Measurements from ENCODE around the gene STK32B. TPM values are rescaled to one million over a fixed set of nuclear protein-coding genes. Genes with fewer than 3 reads are reported as not detected.

The STK32B gene
- polyA plus RNA-seq, 1 experiment, result 4.3 TPM

DNA sequence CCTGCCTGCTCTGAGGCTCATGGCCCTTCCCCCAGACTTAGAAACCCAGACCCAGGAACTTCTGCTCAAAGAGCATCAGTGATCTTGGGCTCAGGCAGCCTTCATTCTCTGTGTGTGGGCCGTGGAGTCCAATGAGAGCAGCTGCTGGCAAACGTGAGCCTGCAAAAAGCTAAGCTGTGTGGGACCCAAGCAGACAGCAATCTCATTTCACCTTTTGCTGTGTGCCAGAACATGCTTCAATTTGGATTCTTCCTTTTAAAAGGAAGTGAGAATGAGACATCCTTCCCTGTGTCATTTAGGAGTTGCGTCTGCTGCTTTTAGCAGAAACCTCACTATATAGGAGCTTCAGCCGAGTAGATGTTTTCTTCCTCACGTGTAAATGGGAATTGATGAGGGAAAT lies 418.6 kb downstream of the STK32B start:
- POLR2A ChIA-PET, result no interaction called here
- H3K27me3 ChIP-seq (ENCODE audit: control insufficient read depth, insufficient read depth, low read length), result no peaks in the 10 kb centered on the region
- H3K9me3 ChIP-seq (ENCODE audit: control insufficient read depth, insufficient read depth, low read length), result no peaks in the 10 kb centered on the region; the same call in 1 of the 2 replicates
- H3K27ac ChIP-seq (ENCODE audit: low read depth, low read length), result no peak overlapping the region
- no peak overlapping the region for H3K4me3 ChIP-seq (ENCODE audit: low read depth, low read length)
- DNase-seq (ENCODE audit: low read depth, low spot score), result no peak
- CTCF ChIA-PET, result no interaction called here
- TF ChIP-seq, protein P1, sequence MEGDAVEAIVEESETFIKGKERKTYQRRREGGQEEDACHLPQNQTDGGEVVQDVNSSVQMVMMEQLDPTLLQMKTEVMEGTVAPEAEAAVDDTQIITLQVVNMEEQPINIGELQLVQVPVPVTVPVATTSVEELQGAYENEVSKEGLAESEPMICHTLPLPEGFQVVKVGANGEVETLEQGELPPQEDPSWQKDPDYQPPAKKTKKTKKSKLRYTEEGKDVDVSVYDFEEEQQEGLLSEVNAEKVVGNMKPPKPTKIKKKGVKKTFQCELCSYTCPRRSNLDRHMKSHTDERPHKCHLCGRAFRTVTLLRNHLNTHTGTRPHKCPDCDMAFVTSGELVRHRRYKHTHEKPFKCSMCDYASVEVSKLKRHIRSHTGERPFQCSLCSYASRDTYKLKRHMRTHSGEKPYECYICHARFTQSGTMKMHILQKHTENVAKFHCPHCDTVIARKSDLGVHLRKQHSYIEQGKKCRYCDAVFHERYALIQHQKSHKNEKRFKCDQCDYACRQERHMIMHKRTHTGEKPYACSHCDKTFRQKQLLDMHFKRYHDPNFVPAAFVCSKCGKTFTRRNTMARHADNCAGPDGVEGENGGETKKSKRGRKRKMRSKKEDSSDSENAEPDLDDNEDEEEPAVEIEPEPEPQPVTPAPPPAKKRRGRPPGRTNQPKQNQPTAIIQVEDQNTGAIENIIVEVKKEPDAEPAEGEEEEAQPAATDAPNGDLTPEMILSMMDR (IDR thresholded peaks at IDR 0.05; ENCODE audit: low read depth, low read length), result no peak

DNA sequence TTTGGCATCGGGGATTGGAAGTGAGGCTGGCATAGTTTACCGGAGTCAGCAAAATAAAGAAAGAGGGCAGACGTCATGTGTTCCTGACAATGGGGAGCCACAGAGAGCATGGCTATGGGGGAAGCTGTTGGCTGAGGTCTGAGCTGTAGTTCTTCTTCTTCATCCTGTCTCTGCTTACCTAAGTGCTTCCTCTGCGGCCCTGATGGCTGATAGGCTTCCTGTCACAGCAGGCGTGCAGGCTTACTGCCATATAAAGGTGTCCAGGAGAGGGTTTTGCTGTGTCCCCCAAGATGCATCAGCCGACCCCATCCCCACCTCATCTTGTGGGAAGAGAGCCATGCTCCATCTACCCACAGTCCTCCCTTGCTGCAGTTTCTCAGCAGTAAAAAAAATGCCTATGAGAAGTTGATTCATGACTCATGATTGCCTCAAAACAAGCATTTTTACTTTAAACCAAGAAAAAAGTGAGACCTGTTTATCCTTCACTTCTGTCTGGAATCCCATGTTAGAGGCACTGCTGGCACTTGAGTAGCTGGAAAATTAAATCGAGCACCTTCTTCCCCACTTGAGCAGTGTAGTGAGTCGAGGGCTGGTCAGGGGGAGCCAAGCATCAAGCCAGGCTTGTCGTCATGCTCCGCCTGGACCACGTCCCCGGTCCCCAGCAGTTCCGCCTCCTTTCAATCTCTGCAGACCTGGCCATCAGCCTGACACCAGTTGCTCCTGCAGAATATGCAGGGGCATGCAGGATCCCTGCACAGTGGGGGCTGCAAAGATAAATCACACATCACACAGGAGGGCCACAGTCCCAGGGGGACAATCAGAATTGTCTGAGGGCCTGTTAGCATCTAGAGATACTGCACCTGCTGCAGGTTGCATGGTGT lies 419.3 kb downstream of the STK32B start:
- DNase-seq (ENCODE audit: low read depth, low spot score), result no peak

DNA sequence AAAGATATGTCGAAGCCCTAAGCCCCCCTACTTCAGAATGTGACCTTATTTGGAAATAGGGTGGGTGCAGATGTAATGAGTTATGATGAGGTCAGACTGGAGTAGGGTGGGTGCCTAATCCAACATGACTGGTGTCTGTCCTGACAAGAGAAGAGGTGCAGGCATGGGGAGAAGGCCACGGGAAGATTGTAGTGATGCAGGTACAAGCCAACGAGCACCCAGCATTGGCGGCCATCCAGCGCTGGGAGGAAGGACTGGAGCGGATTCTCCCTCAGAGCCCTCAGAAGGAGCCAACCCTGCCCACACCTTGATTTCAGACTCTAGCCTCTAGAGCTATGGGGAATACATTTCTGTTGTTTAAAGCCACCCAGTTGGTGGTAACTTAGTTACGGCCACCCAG lies 419.9 kb downstream of the STK32B start:
- H3K9me3 ChIP-seq (ENCODE audit: control insufficient read depth, insufficient read depth, low read length), result no peaks in the 10 kb centered on the region; the same call in 1 of the 2 replicates
- no peaks in the 10 kb centered on the region for H3K27me3 ChIP-seq (ENCODE audit: control insufficient read depth, insufficient read depth, low read length)
- no peak for DNase-seq (ENCODE audit: low read depth, low spot score)
- ChIA-PET POLR2A (no interaction called here), CTCF (interaction anchor here (1.2 kb wide), 1 partner anchor 353 kb away, joined by 3 read pairs; no protein-coding TSS in a partner anchor)
- no peak overlapping the region for H3K27ac ChIP-seq (ENCODE audit: low read depth, low read length)
- TF ChIP-seq, protein P1 (IDR thresholded peaks at IDR 0.05; ENCODE audit: low read depth, low read length), result no peak
- no peak overlapping the region for H3K4me3 ChIP-seq (ENCODE audit: low read depth, low read length)

More for the DNA sequence above, 419.3 kb downstream of the STK32B start:
- CTCF ChIA-PET, result no interaction called here
- POLR2A ChIA-PET, result no interaction called here
- no peaks in the 10 kb centered on the region; the same call in 1 of the 2 replicates for H3K9me3 ChIP-seq (ENCODE audit: control insufficient read depth, insufficient read depth, low read length)
- no peak overlapping the region for H3K4me3 ChIP-seq (ENCODE audit: low read depth, low read length)
- no peaks in the 10 kb centered on the region for H3K27me3 ChIP-seq (ENCODE audit: control insufficient read depth, insufficient read depth, low read length)
- TF ChIP-seq, protein P1 (IDR thresholded peaks at IDR 0.05; ENCODE audit: low read depth, low read length), result no peak
- H3K27ac ChIP-seq (ENCODE audit: low read depth, low read length), result no peak overlapping the region

DNA sequence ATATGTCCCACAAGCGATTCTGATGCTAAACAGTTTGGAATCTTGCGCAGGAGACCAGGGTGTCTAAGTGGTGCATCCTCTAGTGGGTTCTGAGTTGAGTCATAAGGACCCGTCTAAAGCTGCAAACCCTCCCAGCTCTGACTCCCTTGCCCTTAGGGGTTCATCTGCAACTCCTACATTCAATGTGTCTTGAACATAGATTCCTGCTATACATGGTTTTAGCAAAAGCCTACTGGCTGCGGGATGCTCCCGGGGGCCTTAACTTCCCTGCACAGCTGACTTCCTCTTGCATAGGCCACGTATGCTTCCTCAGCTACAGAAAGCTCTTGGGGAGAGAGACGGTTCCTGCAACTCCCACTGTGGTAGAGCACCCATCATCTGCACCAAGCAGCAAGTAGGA lies 420.4 kb downstream of the STK32B start:
- H3K27ac ChIP-seq (ENCODE audit: low read depth, low read length), result no peak overlapping the region
- H3K4me3 ChIP-seq (ENCODE audit: low read depth, low read length), result no peak overlapping the region
- POLR2A ChIA-PET, result no interaction called here
- TF ChIP-seq, protein P1 (IDR thresholded peaks at IDR 0.05; ENCODE audit: low read depth, low read length), result no peak
- no peaks in the 10 kb centered on the region; the same call in 1 of the 2 replicates for H3K9me3 ChIP-seq (ENCODE audit: control insufficient read depth, insufficient read depth, low read length)
- no peaks in the 10 kb centered on the region for H3K27me3 ChIP-seq (ENCODE audit: control insufficient read depth, insufficient read depth, low read length)
- CTCF ChIA-PET, result interaction anchor here (1.2 kb wide), 1 partner anchor 352 kb away, joined by 3 read pairs; no protein-coding TSS in a partner anchor
- DNase-seq (ENCODE audit: low read depth, low spot score), result no peak

DNA sequence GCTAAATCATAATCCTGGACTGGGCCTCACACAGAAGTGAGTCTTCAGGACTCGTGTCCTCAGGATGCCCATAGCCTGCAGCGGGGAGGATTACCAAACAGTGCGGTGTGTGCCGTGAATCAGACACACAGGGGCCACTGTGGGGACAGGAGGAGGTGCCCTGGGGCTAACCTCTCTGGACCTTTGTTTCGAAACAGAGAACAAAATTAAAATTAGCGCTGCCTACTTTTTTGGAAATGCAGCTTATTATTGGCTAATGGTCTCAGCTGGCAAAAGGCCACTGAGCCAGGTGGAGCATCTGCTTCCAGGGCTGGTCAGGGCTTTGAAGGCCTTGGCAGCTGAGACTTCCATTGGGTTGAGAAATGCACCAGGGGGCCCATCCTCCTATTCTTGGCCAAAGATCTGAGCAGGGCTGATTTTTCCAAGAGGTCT lies 420.9 kb downstream of the STK32B start:
- TF ChIP-seq, protein P1 (IDR thresholded peaks at IDR 0.05; ENCODE audit: low read depth, low read length), result no peak
- Histone ChIP-seq H3K27me3 (ENCODE audit: control insufficient read depth, insufficient read depth, low read length) (no peaks in the 10 kb centered on the region), H3K9me3 (ENCODE audit: control insufficient read depth, insufficient read depth, low read length) (no peaks in the 10 kb centered on the region; the same call in 1 of the 2 replicates), H3K4me3 (ENCODE audit: low read depth, low read length) (no peak overlapping the region), H3K27ac (ENCODE audit: low read depth, low read length) (no peak overlapping the region)
- POLR2A ChIA-PET, result no interaction called here
- CTCF ChIA-PET, result interaction anchor here (1.2 kb wide), 1 partner anchor 352 kb away, joined by 3 read pairs; no protein-coding TSS in a partner anchor
- no peak for DNase-seq (ENCODE audit: low read depth, low spot score)

All from AG04450 (cell line).